Neutrophil (primary cell): ENCODE measurements around the gene CBFA2T2.

Source experiments
- H3K27ac ChIP-seq: fragments of 200-600 bp; sonication (generic); 2 replicates; pipeline ENCODE4 v1.5.1; 2016; ENCODE audit warnings: mild to moderate bottlenecking, moderate library complexity
- H3K27me3 ChIP-seq: fragments of 200-600 bp; sonication (generic); 2 replicates; pipeline ENCODE4 v1.6.0; 2016; ENCODE audit warnings: mild to moderate bottlenecking
- H3K36me3 ChIP-seq: fragments of 200-600 bp; sonication (generic); 2 replicates; pipeline ENCODE4 v1.5.1; 2017
- H3K4me1 ChIP-seq, 2 experiments: fragments of 200-600 bp in 1 of 2; sonication (generic) in 1 of 2; 1 replicate in 1 of 2; 2 replicates in 1 of 2; pipeline versions ENCODE4 v1.5.1 to v1.6.1; 2013 to 2016; ENCODE audit warnings: low read depth in 1 of 2, low read length in 1 of 2, mild to moderate bottlenecking in 1 of 2, moderate library complexity in 1 of 2; ENCODE audit not compliant: control insufficient read depth in 1 of 2, insufficient read depth in 1 of 2
- H3K4me3 ChIP-seq, 2 experiments: fragments of 200-600 bp in 1 of 2; sonication (generic) in 1 of 2; 1 replicate in 1 of 2; 2 replicates in 1 of 2; pipeline ENCODE4 v1.5.1; 2013 to 2016; ENCODE audit warnings: low read depth in 1 of 2, low read length in 1 of 2, mild to moderate bottlenecking in 1 of 2, moderate library complexity in 1 of 2
- H3K9me3 ChIP-seq: fragments of 200-600 bp; sonication (generic); 2 replicates; pipeline ENCODE4 v1.5.1; 2016
- TF ChIP-seq, protein P1 (sequence below): fragments of 200-600 bp; sonication (generic); IDR thresholded peaks from 2 replicates; pipeline ENCODE4 v1.5.1; 2016; ENCODE audit warnings: antibody characterized with exemption

CBFA2T2 gene

DNA sequence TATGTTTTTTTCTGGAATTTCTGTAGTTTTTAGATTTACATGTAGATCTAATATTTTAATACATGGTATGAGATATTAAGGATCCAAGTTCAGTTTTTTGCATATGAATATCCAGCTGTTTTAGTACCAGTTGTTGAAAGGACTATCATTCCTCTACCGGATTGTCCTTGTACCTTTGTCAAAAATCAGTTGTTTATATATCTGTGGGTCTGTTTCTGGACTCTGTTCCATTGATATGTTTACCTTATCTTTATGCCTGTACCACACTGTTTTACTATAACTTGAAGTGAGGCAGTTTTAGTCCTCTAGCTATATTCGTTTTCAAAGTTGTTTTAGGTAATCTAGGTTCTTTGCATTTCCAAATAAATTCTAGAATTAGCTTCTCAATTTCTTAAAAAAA, 47.7 kb downstream of the CBFA2T2 start:
- Histone ChIP-seq H3K4me1 (no peaks in the 10 kb centered on the region), H3K4me3 (no peak overlapping the region), H3K9me3 (no peaks in the 10 kb centered on the region), H3K36me3 (no peaks in the 10 kb centered on the region), H3K27ac (no peak overlapping the region), H3K27me3 (no peaks in the 10 kb centered on the region)
- TF ChIP-seq, protein P1, sequence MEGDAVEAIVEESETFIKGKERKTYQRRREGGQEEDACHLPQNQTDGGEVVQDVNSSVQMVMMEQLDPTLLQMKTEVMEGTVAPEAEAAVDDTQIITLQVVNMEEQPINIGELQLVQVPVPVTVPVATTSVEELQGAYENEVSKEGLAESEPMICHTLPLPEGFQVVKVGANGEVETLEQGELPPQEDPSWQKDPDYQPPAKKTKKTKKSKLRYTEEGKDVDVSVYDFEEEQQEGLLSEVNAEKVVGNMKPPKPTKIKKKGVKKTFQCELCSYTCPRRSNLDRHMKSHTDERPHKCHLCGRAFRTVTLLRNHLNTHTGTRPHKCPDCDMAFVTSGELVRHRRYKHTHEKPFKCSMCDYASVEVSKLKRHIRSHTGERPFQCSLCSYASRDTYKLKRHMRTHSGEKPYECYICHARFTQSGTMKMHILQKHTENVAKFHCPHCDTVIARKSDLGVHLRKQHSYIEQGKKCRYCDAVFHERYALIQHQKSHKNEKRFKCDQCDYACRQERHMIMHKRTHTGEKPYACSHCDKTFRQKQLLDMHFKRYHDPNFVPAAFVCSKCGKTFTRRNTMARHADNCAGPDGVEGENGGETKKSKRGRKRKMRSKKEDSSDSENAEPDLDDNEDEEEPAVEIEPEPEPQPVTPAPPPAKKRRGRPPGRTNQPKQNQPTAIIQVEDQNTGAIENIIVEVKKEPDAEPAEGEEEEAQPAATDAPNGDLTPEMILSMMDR, result no peak

DNA sequence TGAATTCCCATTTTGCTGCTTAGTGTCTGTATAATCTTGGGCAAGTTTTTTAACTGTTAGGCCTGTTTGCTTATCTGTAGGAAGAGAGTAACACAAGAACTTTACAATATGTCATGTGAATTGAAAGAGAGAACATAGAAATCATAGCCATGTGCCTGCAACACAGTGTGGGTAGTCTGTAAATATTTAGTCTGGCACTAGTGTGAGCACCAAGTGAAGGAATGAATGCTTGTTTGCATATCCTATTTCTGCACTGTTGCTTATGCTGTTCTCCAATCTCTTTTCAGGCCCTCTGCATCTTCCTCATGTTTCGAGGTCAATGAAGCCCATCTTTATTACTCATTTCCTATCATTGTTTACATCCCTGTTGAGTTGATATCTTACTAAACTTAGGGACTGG, 49.2 kb downstream of the CBFA2T2 start:
- Histone ChIP-seq H3K27ac (no peak overlapping the region), H3K4me3 (no peak overlapping the region), H3K36me3 (no peaks in the 10 kb centered on the region), H3K9me3 (no peaks in the 10 kb centered on the region), H3K27me3 (no peaks in the 10 kb centered on the region), H3K4me1 (no peaks in the 10 kb centered on the region)
- TF ChIP-seq, protein P1, result no peak

DNA sequence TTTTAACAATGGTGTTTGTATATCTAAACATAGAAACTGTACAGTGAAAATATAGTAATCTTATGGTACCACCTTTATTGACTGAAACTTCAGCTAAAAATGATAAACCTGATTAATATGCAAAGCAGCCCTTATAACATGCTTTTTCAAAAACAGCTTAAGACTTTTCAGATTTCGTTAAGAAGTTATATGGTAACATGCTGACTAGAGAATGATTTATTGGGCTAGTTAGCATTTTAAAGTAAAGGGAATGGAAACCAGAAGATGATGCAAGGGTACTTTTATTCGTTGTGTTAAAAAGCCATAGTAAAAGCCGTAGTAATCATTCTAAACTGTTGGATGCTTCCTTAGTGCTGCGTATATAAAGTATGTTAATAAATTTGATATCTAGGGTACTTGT, 50.5 kb downstream of the CBFA2T2 start:
- H3K9me3 ChIP-seq, result no peaks in the 10 kb centered on the region
- H3K27ac ChIP-seq, result no peak overlapping the region
- no peaks in the 10 kb centered on the region for H3K27me3 ChIP-seq
- no peaks in the 10 kb centered on the region for H3K36me3 ChIP-seq
- no peak overlapping the region for H3K4me3 ChIP-seq
- H3K4me1 ChIP-seq, result no peaks in the 10 kb centered on the region
- TF ChIP-seq, protein P1, result no peak

DNA sequence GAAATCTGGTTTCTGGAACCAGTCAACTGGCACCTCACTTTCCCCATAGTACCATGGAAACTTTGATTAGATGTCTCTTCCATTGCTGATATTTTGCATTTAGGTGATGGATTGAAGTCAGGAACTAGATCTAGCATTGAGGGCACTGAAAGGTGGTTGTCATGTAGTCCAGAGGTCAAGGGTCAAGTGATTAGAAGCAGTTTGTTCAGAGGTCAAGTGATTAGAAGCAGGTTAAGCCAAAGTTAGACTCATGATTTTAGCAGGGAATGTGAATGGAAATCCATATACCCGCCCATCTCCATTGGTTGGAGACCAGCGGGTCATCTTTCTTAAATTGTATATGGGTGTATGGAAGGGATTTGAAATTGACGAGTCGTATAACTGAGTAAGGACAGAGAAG, 51.2 kb downstream of the CBFA2T2 start:
- Histone ChIP-seq H3K36me3 (no peaks in the 10 kb centered on the region), H3K4me3 (no peak overlapping the region), H3K4me1 (no peaks in the 10 kb centered on the region), H3K9me3 (no peaks in the 10 kb centered on the region), H3K27me3 (no peaks in the 10 kb centered on the region), H3K27ac (no peak overlapping the region)
- TF ChIP-seq, protein P1, result no peak

DNA sequence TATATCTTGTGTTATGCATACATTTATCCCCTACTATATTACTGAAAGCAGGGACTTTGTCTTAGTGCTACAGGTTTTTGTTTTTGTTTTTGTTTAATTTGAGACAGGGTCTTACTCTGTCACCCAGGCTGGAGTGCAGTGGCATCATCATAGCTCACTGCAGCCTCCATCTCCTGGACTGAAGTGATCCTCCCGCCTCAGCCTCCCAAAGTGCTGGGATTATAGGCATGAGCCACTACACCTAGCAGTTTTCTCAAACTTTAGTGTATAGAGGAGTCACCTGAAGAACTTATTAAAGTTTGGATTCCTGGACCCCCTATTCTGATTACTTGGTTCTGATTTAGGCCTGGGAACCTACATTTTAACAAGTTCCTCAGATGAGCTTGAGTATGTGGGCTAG, 51.9 kb downstream of the CBFA2T2 start:
- H3K27ac ChIP-seq, result no peak overlapping the region
- no peaks in the 10 kb centered on the region for H3K4me1 ChIP-seq
- no peaks in the 10 kb centered on the region for H3K9me3 ChIP-seq
- TF ChIP-seq, protein P1, result no peak
- no peaks in the 10 kb centered on the region for H3K27me3 ChIP-seq
- no peaks in the 10 kb centered on the region for H3K36me3 ChIP-seq
- no peak overlapping the region for H3K4me3 ChIP-seq

DNA sequence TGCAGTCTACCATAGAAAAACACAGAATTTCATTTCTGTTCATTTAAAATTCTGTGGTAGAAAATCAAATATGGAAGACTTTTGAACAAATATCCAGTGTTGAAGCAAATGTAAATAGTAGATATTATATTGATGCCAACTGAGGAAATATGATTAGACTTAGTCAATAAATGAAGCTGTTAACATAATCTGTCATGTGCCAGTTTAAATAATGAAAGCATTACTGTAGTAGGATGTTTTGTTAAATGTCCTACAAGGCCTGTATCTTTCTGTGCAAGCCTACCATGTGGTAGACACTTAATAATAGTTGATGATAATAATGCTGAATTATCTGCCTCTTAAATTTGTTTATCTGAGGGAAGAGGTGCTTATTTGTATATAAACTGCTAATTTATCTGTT, 55.9 kb downstream of the CBFA2T2 start:
- TF ChIP-seq, protein P1, result no peak
- Histone ChIP-seq H3K27ac (no peak overlapping the region), H3K27me3 (no peaks in the 10 kb centered on the region), H3K36me3 (no peaks in the 10 kb centered on the region), H3K4me1 (no peaks in the 10 kb centered on the region), H3K4me3 (no peak overlapping the region), H3K9me3 (no peaks in the 10 kb centered on the region)
